Body of pancreas (tissue), 4 donors: Measurements from ENCODE around the gene ERRFI1. TPM values are rescaled to one million over a fixed set of nuclear protein-coding genes. Genes with fewer than 3 reads are reported as not detected.
"Not testable (repeated sequence)": the region's sequence is repeated elsewhere in the genome, so short reads cannot be mapped to it uniquely, and the experiment has no call there.

Source experiments
- ATAC-seq: fragments of 150-250 bp; one replicate; pipeline ENCODE4 v1.9.1; 2016
- DNase-seq, 4 donors: peaks; one replicate each; pipeline ENCODE4 v3.0.0-alpha.2; 2019
- H3K27ac ChIP-seq, 4 donors: fragments of 200-600 bp; sonication (generic); 1 replicate in 3 of 4; 2 replicates in 1 of 4; pipeline versions ENCODE4 v1.5.1 to v1.6.1; 2016 to 2019; ENCODE audit warnings: mild to moderate bottlenecking in 1 of 4, mixed read lengths in 1 of 4, moderate library complexity in 1 of 4
- H3K27me3 ChIP-seq, 2 donors: fragments of 200-600 bp; sonication (generic); one replicate each; pipeline ENCODE4 v1.6.0; 2016; ENCODE audit warnings: mild to moderate bottlenecking in 1 of 2
- H3K36me3 ChIP-seq, 2 donors: fragments of 200-600 bp; sonication (generic); replicated peaks in 1 of 2; 2 replicates each; pipeline ENCODE4 v1.5.1; 2016; ENCODE audit warnings: low read depth in 2 of 2; ENCODE audit not compliant: insufficient read depth in 1 of 2
- H3K4me1 ChIP-seq: fragments of 200-600 bp; sonication (generic); one replicate; pipeline ENCODE4 v1.6.0; 2016
- H3K4me3 ChIP-seq, 2 donors: fragments of 200-600 bp; sonication (generic); 1 replicate in 1 of 2; 2 replicates in 1 of 2; pipeline ENCODE4 v1.5.1; 2016 to 2019
- H3K9me3 ChIP-seq, 3 donors: fragments of 200-600 bp; sonication (generic); 1 replicate in 2 of 3; 2 replicates in 1 of 3; pipeline ENCODE4 v1.5.1; 2016
- POLR2A ChIP-seq, 3 donors: fragments of 450-650 bp; IDR thresholded peaks; one replicate each; pipeline ENCODE4 v1.6.1; 2016; ENCODE audit warnings: antibody characterized with exemption in 3 of 3, mild to moderate bottlenecking in 2 of 3
- WGBS, 2 donors: methylation state at CpG; one replicate each; pipeline ENCODE4 v1.1.5; 2017; 5-methylcytosine and 5-hydroxymethylcytosine counted together
- intact Hi-C: fragments of 100-400 bp; cut with DNase I; formaldehyde crosslinking; loops from one replicate; pipeline ENCODE4 v1.15.1; 2023
- total RNA-seq, 2 donors: library from RNA; depleted of rRNA; stranded (reverse); fragments of >200 nt; gene quantifications; one replicate each; pipeline ENCODE4 v1.1.0, GENCODE V29; 2016
- TF ChIP-seq, protein P1 (sequence below), 7 experiments: fragments of 450-650 bp in 4 of 7; fragments of 200-600 bp in 3 of 7; sonication (generic) in 3 of 7; IDR thresholded peaks; one replicate each; pipeline ENCODE4 v1.5.1; 2016 to 2019; ENCODE audit warnings: antibody characterized with exemption in 7 of 7

ERRFI1 gene
- total RNA-seq, 2 donors from 2014 or later, result 127 to 273 TPM

GRCh38 chr1:7967196-7967595, 58.9 kb downstream of the ERRFI1 start:
- WGBS, 2 donors, result 33 to 58% methylated on average over 1 of the region's 1 CpG
- peaks cover 13 to 31% of the 10 kb centered on the region in 2 donors for H3K36me3 ChIP-seq
- H3K4me1 ChIP-seq, result peaks cover 22% of the 10 kb centered on the region
- ATAC-seq (no peak), DNase-seq (no peak)
- H3K9me3 ChIP-seq, result no peaks in the 10 kb centered on the region
- no peak overlapping the region for H3K4me3 ChIP-seq
- no peaks in the 10 kb centered on the region for H3K27me3 ChIP-seq
- H3K27ac ChIP-seq, result no peak overlapping the region
- TF ChIP-seq, protein P1, sequence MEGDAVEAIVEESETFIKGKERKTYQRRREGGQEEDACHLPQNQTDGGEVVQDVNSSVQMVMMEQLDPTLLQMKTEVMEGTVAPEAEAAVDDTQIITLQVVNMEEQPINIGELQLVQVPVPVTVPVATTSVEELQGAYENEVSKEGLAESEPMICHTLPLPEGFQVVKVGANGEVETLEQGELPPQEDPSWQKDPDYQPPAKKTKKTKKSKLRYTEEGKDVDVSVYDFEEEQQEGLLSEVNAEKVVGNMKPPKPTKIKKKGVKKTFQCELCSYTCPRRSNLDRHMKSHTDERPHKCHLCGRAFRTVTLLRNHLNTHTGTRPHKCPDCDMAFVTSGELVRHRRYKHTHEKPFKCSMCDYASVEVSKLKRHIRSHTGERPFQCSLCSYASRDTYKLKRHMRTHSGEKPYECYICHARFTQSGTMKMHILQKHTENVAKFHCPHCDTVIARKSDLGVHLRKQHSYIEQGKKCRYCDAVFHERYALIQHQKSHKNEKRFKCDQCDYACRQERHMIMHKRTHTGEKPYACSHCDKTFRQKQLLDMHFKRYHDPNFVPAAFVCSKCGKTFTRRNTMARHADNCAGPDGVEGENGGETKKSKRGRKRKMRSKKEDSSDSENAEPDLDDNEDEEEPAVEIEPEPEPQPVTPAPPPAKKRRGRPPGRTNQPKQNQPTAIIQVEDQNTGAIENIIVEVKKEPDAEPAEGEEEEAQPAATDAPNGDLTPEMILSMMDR (IDR thresholded peaks at IDR 0.05), result no peak
- TF ChIP-seq POLR2A (IDR thresholded peaks at IDR 0.05), result no peak
- intact Hi-C loops, result no loop called here

DNA sequence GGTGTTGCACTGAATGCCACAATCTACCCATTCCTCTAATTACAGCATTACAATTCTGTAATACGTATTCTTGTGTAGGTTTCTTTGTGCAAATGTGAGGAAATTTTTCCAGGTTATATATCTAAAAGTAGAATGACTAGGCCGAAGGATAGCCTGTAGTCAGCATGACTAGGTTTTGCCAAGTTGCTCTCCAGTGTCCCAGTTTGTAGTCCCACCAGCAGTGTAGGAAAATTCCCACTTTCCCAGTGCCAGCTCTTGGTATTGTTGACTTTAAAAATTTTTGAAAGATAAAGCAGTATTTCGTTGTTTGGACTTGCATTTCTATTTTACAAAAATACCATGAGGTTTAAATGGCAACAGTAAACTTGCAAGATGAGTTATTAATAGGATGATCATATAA, 61.6 kb downstream of the ERRFI1 start:
- DNase-seq, result no peak
- no peak for ATAC-seq
- H3K27me3 ChIP-seq, result no peaks in the 10 kb centered on the region
- TF ChIP-seq POLR2A (IDR thresholded peaks at IDR 0.05), result no peak
- TF ChIP-seq, protein P1 (IDR thresholded peaks at IDR 0.05), result no peak
- no peaks in the 10 kb centered on the region for H3K9me3 ChIP-seq
- no peak overlapping the region for H3K4me3 ChIP-seq
- WGBS, 2 donors, result 54 to 55% methylated on average over 3 of the region's 3 CpGs
- peaks cover 33% of the 10 kb centered on the region for H3K4me1 ChIP-seq
- H3K27ac ChIP-seq, result no peak overlapping the region
- peaks cover 2 to 19% of the 10 kb centered on the region in 2 donors for H3K36me3 ChIP-seq
- intact Hi-C loops, result no loop called here

GRCh38 chr1:7963841-7964240, 62.3 kb downstream of the ERRFI1 start:
- H3K4me3 ChIP-seq, DNase-seq, H3K27ac ChIP-seq, intact Hi-C loops, ATAC-seq, H3K27me3 ChIP-seq, H3K9me3 ChIP-seq: not testable (repeated sequence)
- peaks cover 33% of the 10 kb centered on the region for H3K4me1 ChIP-seq
- WGBS, 2 donors, result 84 to 86% methylated on average over 7 of the region's 7 CpGs
- peaks cover 0 to 15% of the 10 kb centered on the region in 2 donors for H3K36me3 ChIP-seq

DNA sequence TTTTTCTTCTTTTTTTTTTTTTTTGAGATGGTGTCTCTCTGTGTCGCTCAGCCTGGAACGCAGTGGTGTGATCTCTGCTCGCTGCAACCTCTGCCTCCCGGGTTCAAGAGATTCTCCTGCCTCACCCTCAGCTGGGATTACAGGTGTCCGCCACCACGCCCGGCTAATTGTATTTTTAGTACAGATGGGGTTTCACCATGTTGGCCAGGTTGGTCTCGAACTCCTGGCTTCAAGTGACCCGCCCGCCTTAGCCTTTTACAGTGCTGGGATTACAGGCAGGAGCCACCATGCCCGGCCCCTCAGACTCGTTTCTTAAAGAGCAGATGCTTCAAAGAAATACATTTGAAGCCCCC, 62.8 kb downstream of the ERRFI1 start:
- H3K9me3 ChIP-seq, H3K27me3 ChIP-seq, ATAC-seq, DNase-seq, H3K4me3 ChIP-seq, H3K27ac ChIP-seq, intact Hi-C loops: not testable (repeated sequence)
- Histone ChIP-seq H3K36me3 (peaks cover 0 to 13% of the 10 kb centered on the region in 2 donors), H3K4me1 (peaks cover 33% of the 10 kb centered on the region)
- 96 to 97% methylated on average over 11 to 12 of the region's 12 CpGs for WGBS, 2 donors

- ATAC-seq (no peak), DNase-seq (no peak)
- H3K27ac ChIP-seq, result no peak overlapping the region
- 85 to 88% methylated on average over 11 of the region's 11 CpGs for WGBS, 2 donors
- H3K4me3 ChIP-seq, result no peak overlapping the region
- H3K4me1 ChIP-seq, result peaks cover 33% of the 10 kb centered on the region
- peaks cover 0 to 13% of the 10 kb centered on the region in 2 donors for H3K36me3 ChIP-seq
- no peaks in the 10 kb centered on the region for H3K27me3 ChIP-seq
- intact Hi-C loops, result no loop called here
- TF ChIP-seq, protein P1 (IDR thresholded peaks at IDR 0.05), result no peak
- no peak for TF ChIP-seq POLR2A (IDR thresholded peaks at IDR 0.05)
- no peaks in the 10 kb centered on the region for H3K9me3 ChIP-seq
These were observed 63.3 kb downstream of the ERRFI1 start for GRCh38 chr1:7962636-7963377.

DNA sequence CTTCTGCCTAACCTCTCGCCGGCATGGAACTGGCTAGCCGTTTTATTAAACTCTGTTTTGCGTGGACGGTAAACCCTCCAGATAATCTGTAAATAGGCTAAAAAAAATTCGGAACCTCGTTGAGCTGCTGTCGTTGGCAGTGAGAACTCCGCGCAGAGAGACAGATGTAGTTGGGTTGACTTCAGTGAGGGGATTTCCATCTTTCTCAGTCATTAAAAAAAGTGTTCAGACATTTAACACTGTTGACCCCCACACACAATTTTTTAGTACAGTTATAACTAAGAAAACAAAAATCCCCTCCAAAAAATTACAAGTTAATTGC, 64.1 kb downstream of the ERRFI1 start:
- peak overlapping the region; percentile 49 to 62 for H3K4me3 ChIP-seq
- intact Hi-C loops, result no loop called here
- peaks cover 0 to 13% of the 10 kb centered on the region in 2 donors for H3K36me3 ChIP-seq
- TF ChIP-seq POLR2A (IDR thresholded peaks at IDR 0.05), result no peak
- TF ChIP-seq, protein P1 (IDR thresholded peaks at IDR 0.05), result no peak
- no peak for DNase-seq
- 0% methylated on average over 3 to 10 of the region's 10 CpGs for WGBS, 2 donors
- H3K9me3 ChIP-seq, result no peaks in the 10 kb centered on the region
- peaks cover 33% of the 10 kb centered on the region for H3K4me1 ChIP-seq
- no peaks in the 10 kb centered on the region for H3K27me3 ChIP-seq
- peak overlapping the region; percentile 86 to 97 (median 94) for H3K27ac ChIP-seq
- ATAC-seq, result no peak
